ES-I3 (cell line): ENCODE measurements around the gene CPNE5.

Experiments
- H3K36me3 ChIP-seq: 2 replicates; pipeline ENCODE4 v1.6.1; 2013; ENCODE audit warnings: mild to moderate bottlenecking, low read length, control low read depth, moderate library complexity; ENCODE audit not compliant: insufficient read depth
- H3K4me1 ChIP-seq: 2 replicates; pipeline ENCODE4 v1.6.1; 2013; ENCODE audit warnings: mild to moderate bottlenecking, control low read depth, low read length; ENCODE audit not compliant: insufficient read depth
- H3K9ac ChIP-seq: 2 replicates; pipeline ENCODE4 v1.6.1; 2013; ENCODE audit warnings: low read depth, mild to moderate bottlenecking, low read length, moderate library complexity
- H3K9me3 ChIP-seq: 2 replicates; pipeline ENCODE4 v1.6.1; 2013; ENCODE audit warnings: mild to moderate bottlenecking, low read length, moderate library complexity; ENCODE audit not compliant: control insufficient read depth, insufficient read depth

Gene CPNE5

GRCh38 chr6:36772397-36772796 is 66.8 kb downstream of the CPNE5 start:
- Histone ChIP-seq H3K36me3 (no peaks in the 10 kb centered on the region), H3K4me1 (peaks cover 12% of the 10 kb centered on the region; the same call in 1 of the 2 replicates), H3K9ac (no peak overlapping the region), H3K9me3 (no peaks in the 10 kb centered on the region)

GRCh38 chr6:36771145-36771544 is 68.1 kb downstream of the CPNE5 start:
- H3K9ac ChIP-seq: no peak overlapping the region
- no peaks in the 10 kb centered on the region for H3K9me3 ChIP-seq
- H3K36me3 ChIP-seq: no peaks in the 10 kb centered on the region
- H3K4me1 ChIP-seq: peaks cover 12% of the 10 kb centered on the region; the same call in 1 of the 2 replicates

GRCh38 chr6:36769676-36770499 is 69.4 kb downstream of the CPNE5 start:
- no peak overlapping the region for H3K9ac ChIP-seq
- H3K4me1 ChIP-seq: peaks cover 12% of the 10 kb centered on the region; the same call in 1 of the 2 replicates
- H3K9me3 ChIP-seq: no peaks in the 10 kb centered on the region
- H3K36me3 ChIP-seq: no peaks in the 10 kb centered on the region

GRCh38 chr6:36769183-36769675 is 70.0 kb downstream of the CPNE5 start:
- Histone ChIP-seq H3K9ac (no peak overlapping the region), H3K4me1 (peaks cover 12% of the 10 kb centered on the region; the same call in 1 of the 2 replicates), H3K36me3 (no peaks in the 10 kb centered on the region), H3K9me3 (no peaks in the 10 kb centered on the region)

GRCh38 chr6:36766399-36766945 is 72.8 kb downstream of the CPNE5 start:
- H3K4me1 ChIP-seq: peaks cover 12% of the 10 kb centered on the region; the same call in 1 of the 2 replicates
- no peaks in the 10 kb centered on the region for H3K9me3 ChIP-seq
- H3K9ac ChIP-seq: no peak overlapping the region
- no peaks in the 10 kb centered on the region for H3K36me3 ChIP-seq

GRCh38 chr6:36765594-36766398 is 73.4 kb downstream of the CPNE5 start:
- no peak overlapping the region for H3K9ac ChIP-seq
- no peaks in the 10 kb centered on the region for H3K36me3 ChIP-seq
- peaks cover 12% of the 10 kb centered on the region; the same call in 1 of the 2 replicates for H3K4me1 ChIP-seq

GRCh38 chr6:36765190-36765589 is 74.1 kb downstream of the CPNE5 start:
- H3K9me3 ChIP-seq: no peaks in the 10 kb centered on the region
- no peak overlapping the region for H3K9ac ChIP-seq
- no peaks in the 10 kb centered on the region for H3K36me3 ChIP-seq
- H3K4me1 ChIP-seq: peaks cover 12% of the 10 kb centered on the region; the same call in 1 of the 2 replicates

More at GRCh38 chr6:36765594-36766398, 73.4 kb downstream of the CPNE5 start:
- no peaks in the 10 kb centered on the region for H3K9me3 ChIP-seq

GRCh38 chr6:36762123-36762522 is 77.1 kb downstream of the CPNE5 start:
- Histone ChIP-seq H3K9me3 (no peaks in the 10 kb centered on the region), H3K9ac (no peak overlapping the region), H3K36me3 (no peaks in the 10 kb centered on the region), H3K4me1 (no peaks in the 10 kb centered on the region)

GRCh38 chr6:36760685-36761435 is 78.4 kb downstream of the CPNE5 start:
- Histone ChIP-seq H3K9ac (no peak overlapping the region), H3K9me3 (no peaks in the 10 kb centered on the region), H3K4me1 (no peaks in the 10 kb centered on the region), H3K36me3 (no peaks in the 10 kb centered on the region)

GRCh38 chr6:36759148-36759759 is 80.0 kb downstream of the CPNE5 start:
- no peaks in the 10 kb centered on the region for H3K9me3 ChIP-seq
- H3K4me1 ChIP-seq: peaks cover 2% of the 10 kb centered on the region; the same call in 1 of the 2 replicates
- H3K9ac ChIP-seq: no peak overlapping the region
- no peaks in the 10 kb centered on the region for H3K36me3 ChIP-seq

GRCh38 chr6:36758516-36759147 is 80.6 kb downstream of the CPNE5 start:
- H3K9ac ChIP-seq: no peak overlapping the region
- H3K9me3 ChIP-seq: no peaks in the 10 kb centered on the region
- H3K4me1 ChIP-seq: peaks cover 5% of the 10 kb centered on the region; the same call in 1 of the 2 replicates
- no peaks in the 10 kb centered on the region for H3K36me3 ChIP-seq

GRCh38 chr6:36757943-36758508 is 81.2 kb downstream of the CPNE5 start:
- Histone ChIP-seq H3K4me1 (peaks cover 5% of the 10 kb centered on the region; the same call in 1 of the 2 replicates), H3K9me3 (no peaks in the 10 kb centered on the region), H3K9ac (no peak overlapping the region), H3K36me3 (no peaks in the 10 kb centered on the region)

- Histone ChIP-seq H3K9ac (no peak overlapping the region), H3K4me1 (peaks cover 5% of the 10 kb centered on the region; the same call in 1 of the 2 replicates), H3K9me3 (no peaks in the 10 kb centered on the region), H3K36me3 (no peaks in the 10 kb centered on the region)
These were observed 82.0 kb downstream of the CPNE5 start for GRCh38 chr6:36757206-36757605.
